K562 (cell line): ENCODE data around the gene PLXDC1. TPM values are rescaled to one million over a fixed set of nuclear protein-coding genes. Genes with fewer than 3 reads are reported as not detected.

Experiments used
- BRF1 ChIP-seq: IDR thresholded peaks from 3 replicates; pipeline ENCODE4 v1.6.1; 2011; ENCODE audit warnings: borderline replicate concordance, mild to moderate bottlenecking; ENCODE audit not compliant: insufficient read length; ENCODE audit errors: extremely low read depth
- CXXC5 ChIP-seq: fragments of 250-450 bp; sonication (Bioruptor Pico); IDR thresholded peaks from 2 replicates; pipeline ENCODE4 v1.8.0; 2022; ENCODE audit warnings: inconsistent platforms, mild to moderate bottlenecking, moderate library complexity
- MAFK ChIP-seq: IDR thresholded peaks from 2 replicates; pipeline ENCODE4 v1.6.1; 2011; ENCODE audit warnings: low read length, improper control_type of control experiment
- NCOA1 ChIP-seq: fragments of 450-650 bp; IDR thresholded peaks from 2 replicates; pipeline ENCODE4 v1.6.1; 2016; ENCODE audit warnings: low read depth
- SMAD4 ChIP-seq: fragments of 250-450 bp; sonication (Bioruptor Pico); conservative IDR thresholded peaks from 2 replicates; pipeline ENCODE4 v1.8.0; 2021; ENCODE audit warnings: inconsistent platforms, mild to moderate bottlenecking, moderate library complexity
- ZKSCAN1 ChIP-seq: fragments of 150-350 bp; IDR thresholded peaks from 2 replicates; pipeline ENCODE4 v1.6.1; 2016; ENCODE audit warnings: low read depth, low read length
- ZNF354B ChIP-seq: fragments of 250-450 bp; sonication (Bioruptor Pico); IDR thresholded peaks from 2 replicates; pipeline ENCODE4 v1.4.0; 2020
- ZNF79 ChIP-seq: fragments of 250-450 bp; sonication (Bioruptor Pico); IDR thresholded peaks from 2 replicates; pipeline ENCODE4 v1.4.0; 2020; ENCODE audit warnings: low read depth, mild to moderate bottlenecking, moderate library complexity
- polyA plus RNA-seq, 8 experiments: library from polyadenylated mRNA; depleted of rRNA in 4 of 8; stranded (reverse) in 5 of 8; unstranded in 3 of 8; fragments of >200 nt; fragmentation: Nextera tagmentation in 2 of 8; fragmentation: Illumina TruSeq in 1 of 8; extraction: Ambion mirVana in 2 of 8; extraction: Trizol in 1 of 8; gene quantifications; 2 replicates each; pipeline versions ENCODE4 v1.2.1 to v1.2.3, GENCODE V29; 2011 to 2014; ENCODE audit warnings: inconsistent platforms in 1 of 8, missing spikeins in 1 of 8
- total RNA-seq, 7 experiments: library from RNA; depleted of rRNA in 6 of 7; stranded (reverse); fragments of >200 nt in 6 of 7; fragmentation: Illumina TruSeq in 2 of 7; extraction: Trizol in 2 of 7; gene quantifications; 2 replicates each; pipeline versions ENCODE4 v1.2.1 to v1.2.3, GENCODE V29; 2011 to 2021; ENCODE audit warnings: low replicate concordance in 1 of 7
- TF ChIP-seq, protein P1 (sequence below), 2 experiments: fragments of 450-650 bp; IDR thresholded peaks; 2 replicates each; pipeline ENCODE4 v1.6.1; 2018; ENCODE audit warnings: mild to moderate bottlenecking in 2 of 2, low read depth in 1 of 2; ENCODE audit not compliant: partially characterized antibody in 2 of 2
- TF ChIP-seq, protein P2 (sequence below): fragments of 250-450 bp; sonication (Bioruptor Pico); IDR thresholded peaks from 2 replicates; pipeline ENCODE4 v1.5.0; 2020; ENCODE audit warnings: mild to moderate bottlenecking, borderline replicate concordance
- TF ChIP-seq, protein P3 (sequence below): fragments of 450-650 bp; formaldehyde crosslinking; IDR thresholded peaks from 2 replicates; pipeline ENCODE4 v1.4.0; 2022; ENCODE audit warnings: missing genetic modification characterization
- TF ChIP-seq, protein P4 (sequence below): fragments of 200-800 bp; sonication (Bioruptor generic); IDR thresholded peaks from 2 replicates; pipeline ENCODE4 v1.6.1; 2017; ENCODE audit warnings: missing genetic modification characterization, missing compliant biosample characterization
- TF ChIP-seq, protein P5 (sequence below), 2 experiments: fragments of 150-350 bp in 1 of 2; IDR thresholded peaks; 2 replicates each; pipeline ENCODE4 v1.6.1; 2012 to 2016; ENCODE audit warnings: low read depth in 2 of 2, low read length in 2 of 2, mild to moderate bottlenecking in 1 of 2, moderate library complexity in 1 of 2

Gene PLXDC1
- total and polyA plus RNA-seq, 9 of the 15 experiments (the other 6 are each of a cell fraction or from before 2014, with no cell fraction given), result not detected

DNA sequence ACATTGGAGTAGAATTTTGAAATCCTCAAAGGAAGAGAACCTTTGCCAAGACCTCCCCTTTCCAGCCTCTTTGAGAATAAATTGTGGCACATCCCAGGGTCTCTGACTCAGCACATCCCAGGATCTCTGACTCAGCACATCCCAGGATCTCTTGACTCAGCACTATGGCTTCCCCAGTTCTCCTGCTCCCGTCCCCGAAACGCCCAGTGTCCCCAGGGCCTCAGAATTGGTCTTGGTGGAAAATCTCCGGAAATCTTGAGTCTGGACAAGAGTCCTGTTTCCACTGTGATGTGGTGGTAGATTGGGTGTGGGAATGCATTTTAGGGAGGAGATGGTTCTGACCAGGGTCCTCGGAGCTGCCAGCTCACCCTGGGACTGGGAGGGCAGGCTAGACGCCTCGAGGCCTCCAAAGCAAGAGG, 19.2 kb downstream of the PLXDC1 start (continued):
- TF ChIP-seq, protein P1, sequence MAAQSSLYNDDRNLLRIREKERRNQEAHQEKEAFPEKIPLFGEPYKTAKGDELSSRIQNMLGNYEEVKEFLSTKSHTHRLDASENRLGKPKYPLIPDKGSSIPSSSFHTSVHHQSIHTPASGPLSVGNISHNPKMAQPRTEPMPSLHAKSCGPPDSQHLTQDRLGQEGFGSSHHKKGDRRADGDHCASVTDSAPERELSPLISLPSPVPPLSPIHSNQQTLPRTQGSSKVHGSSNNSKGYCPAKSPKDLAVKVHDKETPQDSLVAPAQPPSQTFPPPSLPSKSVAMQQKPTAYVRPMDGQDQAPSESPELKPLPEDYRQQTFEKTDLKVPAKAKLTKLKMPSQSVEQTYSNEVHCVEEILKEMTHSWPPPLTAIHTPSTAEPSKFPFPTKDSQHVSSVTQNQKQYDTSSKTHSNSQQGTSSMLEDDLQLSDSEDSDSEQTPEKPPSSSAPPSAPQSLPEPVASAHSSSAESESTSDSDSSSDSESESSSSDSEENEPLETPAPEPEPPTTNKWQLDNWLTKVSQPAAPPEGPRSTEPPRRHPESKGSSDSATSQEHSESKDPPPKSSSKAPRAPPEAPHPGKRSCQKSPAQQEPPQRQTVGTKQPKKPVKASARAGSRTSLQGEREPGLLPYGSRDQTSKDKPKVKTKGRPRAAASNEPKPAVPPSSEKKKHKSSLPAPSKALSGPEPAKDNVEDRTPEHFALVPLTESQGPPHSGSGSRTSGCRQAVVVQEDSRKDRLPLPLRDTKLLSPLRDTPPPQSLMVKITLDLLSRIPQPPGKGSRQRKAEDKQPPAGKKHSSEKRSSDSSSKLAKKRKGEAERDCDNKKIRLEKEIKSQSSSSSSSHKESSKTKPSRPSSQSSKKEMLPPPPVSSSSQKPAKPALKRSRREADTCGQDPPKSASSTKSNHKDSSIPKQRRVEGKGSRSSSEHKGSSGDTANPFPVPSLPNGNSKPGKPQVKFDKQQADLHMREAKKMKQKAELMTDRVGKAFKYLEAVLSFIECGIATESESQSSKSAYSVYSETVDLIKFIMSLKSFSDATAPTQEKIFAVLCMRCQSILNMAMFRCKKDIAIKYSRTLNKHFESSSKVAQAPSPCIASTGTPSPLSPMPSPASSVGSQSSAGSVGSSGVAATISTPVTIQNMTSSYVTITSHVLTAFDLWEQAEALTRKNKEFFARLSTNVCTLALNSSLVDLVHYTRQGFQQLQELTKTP (IDR thresholded peaks at IDR 0.05; ENCODE audit: low read depth in 1 of 2, partially characterized antibody in 2 of 2), result no peak
- no peak for TF ChIP-seq ZNF354B (CRISPR knock-in tag)
- TF ChIP-seq, protein P2, sequence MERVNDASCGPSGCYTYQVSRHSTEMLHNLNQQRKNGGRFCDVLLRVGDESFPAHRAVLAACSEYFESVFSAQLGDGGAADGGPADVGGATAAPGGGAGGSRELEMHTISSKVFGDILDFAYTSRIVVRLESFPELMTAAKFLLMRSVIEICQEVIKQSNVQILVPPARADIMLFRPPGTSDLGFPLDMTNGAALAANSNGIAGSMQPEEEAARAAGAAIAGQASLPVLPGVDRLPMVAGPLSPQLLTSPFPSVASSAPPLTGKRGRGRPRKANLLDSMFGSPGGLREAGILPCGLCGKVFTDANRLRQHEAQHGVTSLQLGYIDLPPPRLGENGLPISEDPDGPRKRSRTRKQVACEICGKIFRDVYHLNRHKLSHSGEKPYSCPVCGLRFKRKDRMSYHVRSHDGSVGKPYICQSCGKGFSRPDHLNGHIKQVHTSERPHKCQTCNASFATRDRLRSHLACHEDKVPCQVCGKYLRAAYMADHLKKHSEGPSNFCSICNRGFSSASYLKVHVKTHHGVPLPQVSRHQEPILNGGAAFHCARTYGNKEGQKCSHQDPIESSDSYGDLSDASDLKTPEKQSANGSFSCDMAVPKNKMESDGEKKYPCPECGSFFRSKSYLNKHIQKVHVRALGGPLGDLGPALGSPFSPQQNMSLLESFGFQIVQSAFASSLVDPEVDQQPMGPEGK (CRISPR knock-in tag), result no peak
- no peak for TF ChIP-seq BRF1
- TF ChIP-seq MAFK, result peak; percentile 96
- no peak for TF ChIP-seq ZKSCAN1
- TF ChIP-seq ZNF79 (CRISPR knock-in tag), result no peak
- TF ChIP-seq, protein P3, sequence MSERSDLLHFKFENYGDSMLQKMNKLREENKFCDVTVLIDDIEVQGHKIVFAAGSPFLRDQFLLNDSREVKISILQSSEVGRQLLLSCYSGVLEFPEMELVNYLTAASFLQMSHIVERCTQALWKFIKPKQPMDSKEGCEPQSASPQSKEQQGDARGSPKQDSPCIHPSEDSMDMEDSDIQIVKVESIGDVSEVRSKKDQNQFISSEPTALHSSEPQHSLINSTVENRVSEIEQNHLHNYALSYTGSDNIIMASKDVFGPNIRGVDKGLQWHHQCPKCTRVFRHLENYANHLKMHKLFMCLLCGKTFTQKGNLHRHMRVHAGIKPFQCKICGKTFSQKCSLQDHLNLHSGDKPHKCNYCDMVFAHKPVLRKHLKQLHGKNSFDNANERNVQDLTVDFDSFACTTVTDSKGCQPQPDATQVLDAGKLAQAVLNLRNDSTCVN (CRISPR knock-in tag), result no peak
- no peak for TF ChIP-seq CXXC5 (CRISPR knock-in tag)
- no peak for TF ChIP-seq SMAD4 (CRISPR knock-in tag)
- TF ChIP-seq, protein P4, sequence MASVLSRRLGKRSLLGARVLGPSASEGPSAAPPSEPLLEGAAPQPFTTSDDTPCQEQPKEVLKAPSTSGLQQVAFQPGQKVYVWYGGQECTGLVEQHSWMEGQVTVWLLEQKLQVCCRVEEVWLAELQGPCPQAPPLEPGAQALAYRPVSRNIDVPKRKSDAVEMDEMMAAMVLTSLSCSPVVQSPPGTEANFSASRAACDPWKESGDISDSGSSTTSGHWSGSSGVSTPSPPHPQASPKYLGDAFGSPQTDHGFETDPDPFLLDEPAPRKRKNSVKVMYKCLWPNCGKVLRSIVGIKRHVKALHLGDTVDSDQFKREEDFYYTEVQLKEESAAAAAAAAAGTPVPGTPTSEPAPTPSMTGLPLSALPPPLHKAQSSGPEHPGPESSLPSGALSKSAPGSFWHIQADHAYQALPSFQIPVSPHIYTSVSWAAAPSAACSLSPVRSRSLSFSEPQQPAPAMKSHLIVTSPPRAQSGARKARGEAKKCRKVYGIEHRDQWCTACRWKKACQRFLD (CRISPR knock-in tag), result no peak
- TF ChIP-seq NCOA1, result no peak
- TF ChIP-seq, protein P5, sequence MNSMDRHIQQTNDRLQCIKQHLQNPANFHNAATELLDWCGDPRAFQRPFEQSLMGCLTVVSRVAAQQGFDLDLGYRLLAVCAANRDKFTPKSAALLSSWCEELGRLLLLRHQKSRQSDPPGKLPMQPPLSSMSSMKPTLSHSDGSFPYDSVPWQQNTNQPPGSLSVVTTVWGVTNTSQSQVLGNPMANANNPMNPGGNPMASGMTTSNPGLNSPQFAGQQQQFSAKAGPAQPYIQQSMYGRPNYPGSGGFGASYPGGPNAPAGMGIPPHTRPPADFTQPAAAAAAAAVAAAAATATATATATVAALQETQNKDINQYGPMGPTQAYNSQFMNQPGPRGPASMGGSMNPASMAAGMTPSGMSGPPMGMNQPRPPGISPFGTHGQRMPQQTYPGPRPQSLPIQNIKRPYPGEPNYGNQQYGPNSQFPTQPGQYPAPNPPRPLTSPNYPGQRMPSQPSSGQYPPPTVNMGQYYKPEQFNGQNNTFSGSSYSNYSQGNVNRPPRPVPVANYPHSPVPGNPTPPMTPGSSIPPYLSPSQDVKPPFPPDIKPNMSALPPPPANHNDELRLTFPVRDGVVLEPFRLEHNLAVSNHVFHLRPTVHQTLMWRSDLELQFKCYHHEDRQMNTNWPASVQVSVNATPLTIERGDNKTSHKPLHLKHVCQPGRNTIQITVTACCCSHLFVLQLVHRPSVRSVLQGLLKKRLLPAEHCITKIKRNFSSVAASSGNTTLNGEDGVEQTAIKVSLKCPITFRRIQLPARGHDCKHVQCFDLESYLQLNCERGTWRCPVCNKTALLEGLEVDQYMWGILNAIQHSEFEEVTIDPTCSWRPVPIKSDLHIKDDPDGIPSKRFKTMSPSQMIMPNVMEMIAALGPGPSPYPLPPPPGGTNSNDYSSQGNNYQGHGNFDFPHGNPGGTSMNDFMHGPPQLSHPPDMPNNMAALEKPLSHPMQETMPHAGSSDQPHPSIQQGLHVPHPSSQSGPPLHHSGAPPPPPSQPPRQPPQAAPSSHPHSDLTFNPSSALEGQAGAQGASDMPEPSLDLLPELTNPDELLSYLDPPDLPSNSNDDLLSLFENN (IDR thresholded peaks at IDR 0.05; ENCODE audit: low read depth in 2 of 2, low read length in 2 of 2), result no peak
